Kidney (tissue), 14 donors: ENCODE data around the gene SLC26A3. TPM values are rescaled to one million over a fixed set of nuclear protein-coding genes. Genes with fewer than 3 reads are reported as not detected.

Source experiments
- DNase-seq, 5 donors: peaks; one replicate each; pipeline ENCODE4 v3.0.0-alpha.2; 2013 to 2020
- FAIRE-seq: peaks from 2 replicates; lab custom pipeline; 2012; peaks lifted over from hg19 to GRCh38; lab: Jason Lieb, UNC
- H3K27ac ChIP-seq, 2 donors: one replicate each; pipeline ENCODE4 v1.7.0; 2013; ENCODE audit warnings: low read depth in 2 of 2, low read length in 2 of 2, inconsistent platforms in 1 of 2
- H3K27me3 ChIP-seq: one replicate; pipeline ENCODE4 v1.7.1; 2013; ENCODE audit warnings: low read length, inconsistent platforms; ENCODE audit not compliant: control insufficient read depth, insufficient read depth
- H3K36me3 ChIP-seq, 3 donors: one replicate each; pipeline versions ENCODE4 v1.7.0 to v1.7.1; 2013; ENCODE audit warnings: low read length in 3 of 3, control low read depth in 1 of 3, inconsistent platforms in 1 of 3; ENCODE audit not compliant: insufficient read depth in 3 of 3, control insufficient read depth in 2 of 3
- H3K4me1 ChIP-seq, 3 donors: one replicate each; pipeline versions ENCODE4 v1.7.0 to v1.7.1; 2013; ENCODE audit warnings: low read length in 3 of 3, inconsistent platforms in 1 of 3, low read depth in 1 of 3; ENCODE audit not compliant: control insufficient read depth in 2 of 3, insufficient read depth in 2 of 3
- H3K4me3 ChIP-seq, 3 donors: one replicate each; pipeline versions ENCODE4 v1.7.0 to v1.8.1; 2013; ENCODE audit warnings: low read length in 3 of 3, control low read depth in 1 of 3, inconsistent platforms in 1 of 3
- H3K9ac ChIP-seq, 3 donors: one replicate each; pipeline versions ENCODE4 v1.7.0 to v1.7.1; 2013; ENCODE audit warnings: low read length in 3 of 3, control low read depth in 1 of 3, inconsistent platforms in 1 of 3
- H3K9me3 ChIP-seq, 3 donors: one replicate each; pipeline versions ENCODE4 v1.7.0 to v1.7.1; 2013; ENCODE audit warnings: low read length in 3 of 3, control low read depth in 1 of 3, inconsistent platforms in 1 of 3; ENCODE audit not compliant: control insufficient read depth in 2 of 3, insufficient read depth in 1 of 3
- CTCF ChIP-seq: IDR thresholded peaks from 3 replicates; pipeline ENCODE4 v1.5.1; 2012; ENCODE audit warnings: mild to moderate bottlenecking, moderate library complexity, borderline replicate concordance; ENCODE audit not compliant: insufficient read depth; ENCODE audit errors: extremely low read depth
- intact Hi-C: fragments of 100-400 bp; cut with DNase I; formaldehyde crosslinking; loops from one replicate; pipeline ENCODE4 v1.11.1; 2022
- polyA plus RNA-seq: library from polyadenylated mRNA; stranded (reverse); fragments of 350-450 nt; fragmentation: Illumina TruSeq; extraction: RNeasy Lipid Tissue Mini Kit (QIAGEN cat#74804); gene quantifications from one replicate; pipeline ENCODE4 v1.2.3, GENCODE V29; 2014; ENCODE audit warnings: low read depth, low replicate concordance; ENCODE audit not compliant: insufficient read depth
- total RNA-seq: library from RNA; stranded (reverse); fragmentation: NEBNext Ultra II Directional; extraction: Animal tissue kit (Norgen Biotek cat#: 25700); gene quantifications from one replicate; pipeline ENCODE4 v1.2.1, GENCODE V29; 2021
- donor health status: control.
- donor health status: control.
- donor health status: control.
- donor health status: control.
- donor health status: control.
- donor health status: DM: yes; HTN: yes; CAD: no.
- donor health status: Normal renal cell carcinoma (clear cell type).

Gene SLC26A3
- total and polyA plus RNA-seq, 2 donors from 2014 or later, result 0.25 to 0.32 TPM

- intact Hi-C loops, result loop anchor here (10.0 kb wide), 1 partner anchor 258 kb away; no protein-coding TSS in a partner anchor
- Histone ChIP-seq H3K9me3 (no peaks in the 10 kb centered on the region), H3K27me3 (no peaks in the 10 kb centered on the region), H3K36me3 (no peaks in the 10 kb centered on the region), H3K27ac (no peak overlapping the region), H3K9ac (no peak overlapping the region), H3K4me1 (no peaks in the 10 kb centered on the region), H3K4me3 (no peak overlapping the region)
- no peak for FAIRE-seq
- TF ChIP-seq CTCF, result no peak
- DNase-seq, result no peak
These were observed 79.8 kb downstream of the SLC26A3 start for GRCh38 chr7:107723255-107723654.

DNA sequence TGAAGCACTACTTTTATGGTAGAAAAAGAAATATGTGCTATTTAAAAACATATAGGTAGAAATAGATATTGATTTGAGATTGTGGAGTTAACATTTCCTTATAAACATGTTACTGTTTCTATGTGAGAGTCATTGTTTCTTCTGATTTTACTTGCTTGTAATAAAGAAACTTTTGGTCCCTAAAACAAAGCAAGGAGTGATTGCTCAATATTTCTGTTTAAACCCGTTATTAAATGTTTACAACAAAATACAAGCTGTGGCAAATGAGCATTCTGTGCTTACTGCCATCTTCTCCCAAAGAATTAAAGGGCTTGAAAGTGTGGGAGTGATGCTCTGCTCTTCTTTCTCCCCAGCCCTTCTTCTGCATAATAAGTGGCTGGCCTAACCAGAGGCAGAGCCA, 81.7 kb downstream of the SLC26A3 start:
- Histone ChIP-seq H3K9ac (no peak overlapping the region), H3K4me3 (no peak overlapping the region), H3K27ac (no peak overlapping the region), H3K9me3 (no peaks in the 10 kb centered on the region), H3K36me3 (no peaks in the 10 kb centered on the region), H3K27me3 (no peaks in the 10 kb centered on the region), H3K4me1 (no peaks in the 10 kb centered on the region)
- FAIRE-seq, result no peak
- no peak for DNase-seq
- intact Hi-C loops, result loop anchor here (10.0 kb wide), 1 partner anchor 256 kb away; no protein-coding TSS in a partner anchor
- no peak for TF ChIP-seq CTCF

DNA sequence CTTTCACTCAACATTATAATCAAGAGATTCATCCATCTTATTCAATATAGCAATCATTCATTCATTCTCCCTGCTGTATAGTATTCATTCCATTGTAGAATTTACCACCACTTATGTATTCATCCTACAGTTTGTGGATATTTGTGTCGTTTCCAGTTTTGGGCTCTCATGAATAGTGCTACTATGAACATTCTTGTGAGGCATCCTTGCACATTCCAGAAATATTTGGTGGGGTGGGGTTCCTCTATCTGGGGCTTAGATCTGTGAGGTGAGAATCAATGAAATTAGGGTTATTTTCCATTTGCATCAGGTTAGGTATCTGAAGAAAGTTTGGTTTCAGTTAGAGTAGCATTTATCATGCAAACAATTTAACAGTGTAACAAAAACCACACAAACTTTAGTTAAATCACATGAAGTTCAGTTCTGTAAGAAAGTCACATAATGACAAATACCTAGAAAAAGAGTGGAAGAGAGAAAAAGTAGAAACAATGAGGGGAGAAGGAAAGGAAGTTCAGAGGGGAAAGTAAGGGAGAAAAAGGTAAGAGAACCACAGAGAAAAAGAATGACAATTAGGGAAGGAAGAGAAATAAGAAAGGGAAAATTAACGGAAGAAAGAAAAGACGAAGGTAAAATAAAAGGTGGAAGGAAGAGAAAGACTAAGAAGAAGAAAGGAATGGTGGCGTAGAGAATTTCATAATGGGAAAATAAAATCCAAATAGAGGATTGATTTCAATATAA, 84.4 kb downstream of the SLC26A3 start:
- Histone ChIP-seq H3K9me3 (no peaks in the 10 kb centered on the region), H3K36me3 (no peaks in the 10 kb centered on the region), H3K27me3 (no peaks in the 10 kb centered on the region), H3K4me1 (no peaks in the 10 kb centered on the region), H3K9ac (no peak overlapping the region), H3K27ac (no peak overlapping the region), H3K4me3 (no peak overlapping the region)
- no peak for TF ChIP-seq CTCF
- FAIRE-seq (no peak), DNase-seq (no peak)
- intact Hi-C loops, result no loop called here
